Esophagus squamous epithelium (tissue), 4 donors: ENCODE data around the gene ZNF282.
"Not testable (repeated sequence)": the region's sequence is repeated elsewhere in the genome, so short reads cannot be mapped to it uniquely, and the experiment has no call there.

ENCODE experiments used
- POLR2A ChIP-seq, 4 donors: fragments of 450-650 bp; IDR thresholded peaks; one replicate each; pipeline ENCODE4 v1.6.1; 2017; ENCODE audit warnings: antibody characterized with exemption in 4 of 4, mild to moderate bottlenecking in 4 of 4, moderate library complexity in 3 of 4
- TF ChIP-seq, protein P1 (sequence below), 6 experiments: fragments of 450-650 bp in 4 of 6; fragments of 200-600 bp in 2 of 6; sonication (generic) in 2 of 6; IDR thresholded peaks; one replicate each; pipeline ENCODE4 v1.5.1; 2016 to 2019; ENCODE audit warnings: antibody characterized with exemption in 6 of 6, mild to moderate bottlenecking in 4 of 6, moderate library complexity in 4 of 6

- TF ChIP-seq, protein P1, sequence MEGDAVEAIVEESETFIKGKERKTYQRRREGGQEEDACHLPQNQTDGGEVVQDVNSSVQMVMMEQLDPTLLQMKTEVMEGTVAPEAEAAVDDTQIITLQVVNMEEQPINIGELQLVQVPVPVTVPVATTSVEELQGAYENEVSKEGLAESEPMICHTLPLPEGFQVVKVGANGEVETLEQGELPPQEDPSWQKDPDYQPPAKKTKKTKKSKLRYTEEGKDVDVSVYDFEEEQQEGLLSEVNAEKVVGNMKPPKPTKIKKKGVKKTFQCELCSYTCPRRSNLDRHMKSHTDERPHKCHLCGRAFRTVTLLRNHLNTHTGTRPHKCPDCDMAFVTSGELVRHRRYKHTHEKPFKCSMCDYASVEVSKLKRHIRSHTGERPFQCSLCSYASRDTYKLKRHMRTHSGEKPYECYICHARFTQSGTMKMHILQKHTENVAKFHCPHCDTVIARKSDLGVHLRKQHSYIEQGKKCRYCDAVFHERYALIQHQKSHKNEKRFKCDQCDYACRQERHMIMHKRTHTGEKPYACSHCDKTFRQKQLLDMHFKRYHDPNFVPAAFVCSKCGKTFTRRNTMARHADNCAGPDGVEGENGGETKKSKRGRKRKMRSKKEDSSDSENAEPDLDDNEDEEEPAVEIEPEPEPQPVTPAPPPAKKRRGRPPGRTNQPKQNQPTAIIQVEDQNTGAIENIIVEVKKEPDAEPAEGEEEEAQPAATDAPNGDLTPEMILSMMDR (IDR thresholded peaks at IDR 0.05) = not testable (repeated sequence)
- TF ChIP-seq POLR2A (IDR thresholded peaks at IDR 0.05) = not testable (repeated sequence)
Observed at GRCh38 chr7:149226366-149226765, 31.0 kb downstream of the ZNF282 start.
